Prostate gland (tissue), 2 donors: ENCODE measurements around the gene CHSY1. TPM values are rescaled to one million over a fixed set of nuclear protein-coding genes. Genes with fewer than 3 reads are reported as not detected.
A peak's percentile ranks its signal among the peaks of the same experiment; 100 is the strongest.
"Not testable (repeated sequence)": the region's sequence is repeated elsewhere in the genome, so short reads cannot be mapped to it uniquely, and the experiment has no call there.

Experiments
- DNase-seq: peaks from one replicate; pipeline ENCODE4 v3.0.0-alpha.2; 2019; ENCODE audit warnings: low spot score
- H3K27ac ChIP-seq, 2 donors: fragments of 200-600 bp; sonication (generic); 2 replicates each; pipeline ENCODE4 v1.5.1; 2017 to 2019
- H3K27me3 ChIP-seq: fragments of 200-600 bp; sonication (generic); replicated peaks from 2 replicates; pipeline ENCODE4 v1.5.1; 2019; ENCODE audit not compliant: insufficient read depth
- H3K36me3 ChIP-seq, 2 donors: fragments of 200-600 bp; sonication (generic); 1 replicate in 1 of 2; 2 replicates in 1 of 2; pipeline versions ENCODE4 v1.5.1 to v1.8.1; 2017 to 2019
- H3K4me1 ChIP-seq: fragments of 200-600 bp; sonication (generic); replicated peaks from 2 replicates; pipeline ENCODE4 v1.5.1; 2019
- H3K4me3 ChIP-seq, 2 donors: fragments of 200-600 bp; sonication (generic); 2 replicates each; pipeline ENCODE4 v1.5.1; 2017 to 2019
- H3K9me3 ChIP-seq: fragments of 200-600 bp; sonication (generic); 2 replicates; pipeline ENCODE4 v1.5.1; 2017
- CTCF ChIP-seq, 4 experiments: fragments of 200-600 bp in 2 of 4; fragments of 450-650 bp in 2 of 4; sonication (generic) in 2 of 4; IDR thresholded peaks; 1 replicate in 3 of 4; 2 replicates in 1 of 4; pipeline ENCODE4 v1.5.1; 2016 to 2019; ENCODE audit warnings: antibody characterized with exemption in 4 of 4, mild to moderate bottlenecking in 2 of 4, moderate library complexity in 2 of 4
- POLR2A ChIP-seq: fragments of 450-650 bp; IDR thresholded peaks from one replicate; pipeline ENCODE4 v1.6.1; 2016; ENCODE audit warnings: antibody characterized with exemption, mild to moderate bottlenecking
- POLR2AphosphoS5 ChIP-seq: sonication (generic); formaldehyde crosslinking; IDR thresholded peaks from one replicate; pipeline ENCODE4 v1.6.1; 2017; ENCODE audit warnings: antibody characterized with exemption
- whole genome bisulfite sequencing: methylation state at CpG from one replicate; pipeline ENCODE4 v1.1.5; 2018; 5-methylcytosine and 5-hydroxymethylcytosine counted together
- intact Hi-C: fragments of 100-400 bp; cut with DNase I; formaldehyde crosslinking; loops from one replicate; pipeline ENCODE4 v1.14.2; 2022
- total RNA-seq, 2 donors: library from RNA; depleted of rRNA; stranded (reverse); fragments of >200 nt; gene quantifications; one replicate each; pipeline ENCODE4 v1.1.0, GENCODE V29; 2016

CHSY1 gene
- total RNA-seq, 2 donors from 2014 or later, result 30.4 to 46.4 TPM

- Histone ChIP-seq H3K36me3 (no peaks in the 10 kb centered on the region), H3K9me3 (no peaks in the 10 kb centered on the region), H3K4me1 (no peaks in the 10 kb centered on the region), H3K27me3 (no peaks in the 10 kb centered on the region), H3K4me3 (no peak overlapping the region), H3K27ac (peak overlapping the region; percentile 64 to 67)
- no peak for TF ChIP-seq POLR2A
- TF ChIP-seq CTCF (IDR thresholded peaks at IDR 0.05), result no peak
- TF ChIP-seq POLR2AphosphoS5, result no peak
- DNase-seq, result no peak
- intact Hi-C loops, result no loop called here
- 68% methylated on average over 18 of the region's 18 CpGs for WGBS
Measured at GRCh38 chr15:101128221-101129015, 123.4 kb downstream of the CHSY1 start.

GRCh38 chr15:101127506-101128076 is 124.3 kb downstream of the CHSY1 start:
- intact Hi-C loops, result no loop called here
- Histone ChIP-seq H3K4me3 (no peak overlapping the region), H3K27ac (peak overlapping the region; percentile 64 to 67)

GRCh38 chr15:101126618-101127505 is 125.0 kb downstream of the CHSY1 start:
- H3K36me3 ChIP-seq, result no peaks in the 10 kb centered on the region
- TF ChIP-seq CTCF (IDR thresholded peaks at IDR 0.05), result no peak
- no peak for TF ChIP-seq POLR2AphosphoS5
- no peak for TF ChIP-seq POLR2A
- H3K27ac ChIP-seq, result peak overlapping the region; percentile 64 to 67
- no peaks in the 10 kb centered on the region for H3K9me3 ChIP-seq
- 56% methylated on average over 9 of the region's 11 CpGs for WGBS
- intact Hi-C loops, result no loop called here
- H3K27me3 ChIP-seq, result no peaks in the 10 kb centered on the region
- H3K4me1 ChIP-seq, result no peaks in the 10 kb centered on the region
- H3K4me3 ChIP-seq, result no peak overlapping the region
- DNase-seq, result no peak

More at GRCh38 chr15:101127506-101128076, 124.3 kb downstream of the CHSY1 start:
- Histone ChIP-seq H3K36me3 (no peaks in the 10 kb centered on the region), H3K4me1 (no peaks in the 10 kb centered on the region), H3K27me3 (no peaks in the 10 kb centered on the region), H3K9me3 (no peaks in the 10 kb centered on the region)
- DNase-seq, result peak; percentile 66
- TF ChIP-seq POLR2AphosphoS5, result peak; percentile 67
- TF ChIP-seq CTCF (IDR thresholded peaks at IDR 0.05), result peak in 1 of 4 experiments; percentile 7
- no peak for TF ChIP-seq POLR2A
- 8% methylated on average over 13 of the region's 13 CpGs for WGBS

GRCh38 chr15:101125881-101126428 is 125.9 kb downstream of the CHSY1 start:
- H3K27me3 ChIP-seq, DNase-seq, H3K4me3 ChIP-seq, H3K9me3 ChIP-seq, H3K36me3 ChIP-seq, H3K4me1 ChIP-seq, intact Hi-C loops: not testable (repeated sequence)
- WGBS, result 80% methylated on average over 13 of the region's 13 CpGs
- peak overlapping the region in 1 of 2 donors; percentile 15 for H3K27ac ChIP-seq

Other genes starting within 250 kb of the CHSY1 start
- gene SELENOS, start 25.4 kb upstream of the CHSY1 start, total RNA-seq, result 100 to 1,000 TPM in 1 of 2 donors, 10 to 100 TPM in 1; 66.9 to 100 TPM
- gene SNRPA1, start 43.2 kb upstream of the CHSY1 start, total RNA-seq, result 10 to 100 TPM; 23.6 to 55.3 TPM
- 10 to 100 TPM in 1 of 2 donors, 1 to 10 TPM in 1; 4.4 to 84.1 TPM for gene PCSK6, start 237.7 kb upstream of the CHSY1 start, total RNA-seq